Measurements from ENCODE around the gene ARHGDIA.
A peak's percentile ranks its signal among the peaks of the same experiment; 100 is the strongest.
"Not testable (repeated sequence)": the region's sequence is repeated elsewhere in the genome, so short reads cannot be mapped to it uniquely, and the experiment has no call there.

ARHGDIA gene

DNA sequence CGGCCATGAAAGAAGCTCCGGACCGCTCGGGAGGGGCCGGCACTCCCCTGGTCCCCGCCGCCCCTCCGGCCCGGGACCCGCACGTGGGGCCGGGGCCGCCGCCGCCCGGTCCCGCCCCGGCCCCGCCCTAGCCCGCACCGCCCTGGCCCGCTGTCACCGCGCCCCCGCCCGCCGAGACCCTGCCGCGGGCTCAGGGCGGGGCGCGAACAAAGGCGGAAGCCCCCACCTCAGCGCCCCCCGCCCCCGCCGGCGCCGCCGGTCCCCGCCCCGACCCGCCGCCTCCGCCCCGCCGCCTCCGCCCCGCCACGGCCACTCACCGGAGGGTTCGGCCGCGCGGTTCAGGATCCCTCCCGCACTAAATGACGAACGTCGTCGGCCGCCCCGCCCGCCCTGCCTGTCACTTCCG is at the start of gene ARHGDIA:
ARHGDIA (minus strand) TSS at position 357 of the 406 bp plus-strand sequence. CDS start 1,407 bp downstream, outside the sequence.
- H3K4me1 ChIP-seq (ENCODE audit: control insufficient read depth, insufficient read depth, low read length): peaks cover 38% of the 10 kb centered on the region
- H3K4me3 ChIP-seq (ENCODE audit: low read depth, low read length): peak within 1 kb of the TSS; percentile 96
- peak within 1 kb of the TSS; percentile 99 for H3K27ac ChIP-seq (ENCODE audit: low read depth, low read length)
- no peaks in the 10 kb centered on the region for H3K9me3 ChIP-seq (ENCODE audit: control insufficient read depth, insufficient read depth, low read depth, low read length)
- H3K27me3 ChIP-seq (ENCODE audit: control insufficient read depth, insufficient read depth, low read length): no peaks in the 10 kb centered on the region
- H3K9ac ChIP-seq (ENCODE audit: low read length): peak within 1 kb of the TSS; percentile 98
- H3K36me3 ChIP-seq (ENCODE audit: control insufficient read depth, insufficient read depth, low read length): peaks cover 21% of the 10 kb centered on the region

- no peak overlapping the region for H3K4me3 ChIP-seq (ENCODE audit: low read depth, low read length)
- peaks cover 51% of the 10 kb centered on the region for H3K36me3 ChIP-seq (ENCODE audit: control insufficient read depth, insufficient read depth, low read length)
- no peak overlapping the region for H3K27ac ChIP-seq (ENCODE audit: low read depth, low read length)
- H3K9ac ChIP-seq (ENCODE audit: low read length): no peak overlapping the region
- H3K9me3 ChIP-seq (ENCODE audit: control insufficient read depth, insufficient read depth, low read depth, low read length): no peaks in the 10 kb centered on the region
- H3K4me1 ChIP-seq (ENCODE audit: control insufficient read depth, insufficient read depth, low read length): peaks cover 19% of the 10 kb centered on the region
- H3K27me3 ChIP-seq (ENCODE audit: control insufficient read depth, insufficient read depth, low read length): no peaks in the 10 kb centered on the region
Observed at GRCh38 chr17:81918832-81919545, 47.9 kb upstream of the ARHGDIA start.

DNA sequence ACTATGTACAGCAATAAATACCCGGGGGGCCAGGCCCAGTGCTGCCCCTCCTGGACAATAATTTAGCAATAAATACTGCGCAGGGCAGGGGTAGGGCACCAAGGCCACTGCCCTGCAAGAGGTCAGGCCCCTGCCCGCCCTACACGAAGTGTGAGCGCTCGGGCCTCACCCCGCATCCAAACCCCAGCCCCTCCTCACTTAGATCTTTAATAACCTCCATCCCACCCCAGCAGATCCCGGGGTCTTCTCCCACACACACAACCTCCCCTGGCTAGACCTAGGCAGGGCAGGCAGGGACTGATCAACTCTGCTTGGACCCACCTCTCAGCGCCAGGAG is 47.2 kb upstream of the ARHGDIA start:
- H3K9ac ChIP-seq (ENCODE audit: low read length); H3K9me3 ChIP-seq (ENCODE audit: control insufficient read depth, insufficient read depth, low read depth, low read length); H3K27ac ChIP-seq (ENCODE audit: low read depth, low read length); H3K27me3 ChIP-seq (ENCODE audit: control insufficient read depth, insufficient read depth, low read length): not testable (repeated sequence)
- peak overlapping the region; percentile 64 for H3K4me3 ChIP-seq (ENCODE audit: low read depth, low read length)
- peaks cover 58% of the 10 kb centered on the region for H3K36me3 ChIP-seq (ENCODE audit: control insufficient read depth, insufficient read depth, low read length)
- H3K4me1 ChIP-seq (ENCODE audit: control insufficient read depth, insufficient read depth, low read length): peaks cover 12% of the 10 kb centered on the region

DNA sequence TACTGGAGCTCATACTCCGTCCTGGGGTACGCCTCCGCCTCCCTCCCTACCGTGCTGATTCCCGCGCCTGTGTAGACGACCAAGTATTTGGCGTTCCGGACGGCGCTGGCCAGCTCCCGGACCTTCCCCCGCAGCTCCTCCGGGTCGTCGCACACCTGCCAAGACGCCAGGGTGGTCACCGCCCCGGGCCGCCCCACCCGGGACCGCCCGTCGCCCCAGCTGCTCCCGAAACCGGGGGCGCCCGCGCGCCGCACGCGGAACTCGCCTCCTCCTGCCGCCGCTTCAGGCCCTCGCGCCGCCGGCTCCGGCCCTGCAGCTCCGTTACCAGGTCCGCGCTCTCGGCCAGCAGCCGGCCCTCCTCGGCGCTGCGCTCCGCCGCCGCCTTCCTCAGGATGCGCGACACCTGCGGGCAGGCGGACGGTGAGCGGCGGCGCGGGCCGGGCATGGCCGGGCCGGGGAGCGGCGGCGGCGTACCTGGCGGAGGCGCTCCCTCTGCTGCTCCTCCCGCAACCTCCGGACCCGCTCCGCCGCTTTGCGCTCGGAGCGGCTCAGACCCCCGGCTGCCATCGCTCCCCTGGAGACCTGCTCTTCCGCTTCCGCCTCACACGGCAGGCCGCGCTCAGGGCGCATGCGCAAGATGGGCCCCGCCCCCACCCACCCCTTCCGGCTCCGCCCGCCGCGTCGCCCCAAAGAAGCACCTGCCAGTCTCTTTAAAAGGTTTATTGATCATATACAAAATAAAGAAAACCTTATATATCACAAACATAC is 46.6 kb upstream of the ARHGDIA start, which contains the start of gene SIRT7:
SIRT7 (minus strand) TSS at position 612 of the 768 bp plus-strand sequence; CDS start at position 567, 45 bp downstream.
- Histone ChIP-seq H3K9me3 (ENCODE audit: control insufficient read depth, insufficient read depth, low read depth, low read length) (no peaks in the 10 kb centered on the region), H3K27ac (ENCODE audit: low read depth, low read length) (no peak within 1 kb of the TSS), H3K36me3 (ENCODE audit: control insufficient read depth, insufficient read depth, low read length) (peaks cover 62% of the 10 kb centered on the region), H3K9ac (ENCODE audit: low read length) (peak within 1 kb of the TSS; percentile 75), H3K27me3 (ENCODE audit: control insufficient read depth, insufficient read depth, low read length) (no peaks in the 10 kb centered on the region), H3K4me3 (ENCODE audit: low read depth, low read length) (peak within 1 kb of the TSS; percentile 64), H3K4me1 (ENCODE audit: control insufficient read depth, insufficient read depth, low read length) (peaks cover 8% of the 10 kb centered on the region)

DNA sequence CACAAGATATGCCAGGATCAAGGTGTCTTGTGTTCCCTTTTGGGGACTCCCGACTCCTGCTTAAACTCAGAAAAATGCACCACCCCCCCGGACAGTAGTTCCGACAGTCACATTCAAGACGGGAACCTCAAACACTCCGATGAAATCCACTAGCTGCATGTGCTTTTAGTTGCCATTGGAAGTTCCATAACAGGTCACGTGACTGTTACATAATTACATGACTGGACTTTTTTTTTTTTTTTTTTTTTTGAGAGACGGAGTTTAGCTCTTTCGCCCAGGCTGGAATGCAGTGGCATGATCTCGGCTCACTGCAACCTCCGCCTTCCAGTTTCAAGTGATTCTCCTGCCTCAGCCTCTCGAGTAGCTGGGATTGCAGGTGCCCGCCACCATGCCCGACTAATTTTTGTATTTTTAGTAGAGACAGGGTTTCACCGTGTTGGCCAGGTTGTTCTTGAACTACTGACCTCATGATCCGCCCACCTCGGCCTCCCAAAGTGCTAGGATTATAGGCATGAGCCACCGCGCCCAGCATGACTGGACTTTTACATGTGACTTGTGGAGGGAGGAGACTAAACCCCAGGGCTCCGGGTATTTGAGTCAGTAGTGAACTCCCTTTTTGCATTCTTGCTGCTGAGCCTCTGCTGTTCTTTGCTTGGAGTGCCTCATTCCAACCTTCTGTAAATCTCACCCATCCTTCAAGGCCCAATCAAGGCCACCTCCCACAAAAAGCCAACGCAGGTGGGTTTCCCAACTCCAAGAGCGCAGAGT is 45.3 kb upstream of the ARHGDIA start:
- Histone ChIP-seq H3K9me3 (ENCODE audit: control insufficient read depth, insufficient read depth, low read depth, low read length) (no peaks in the 10 kb centered on the region), H3K27ac (ENCODE audit: low read depth, low read length) (no peak overlapping the region), H3K36me3 (ENCODE audit: control insufficient read depth, insufficient read depth, low read length) (peaks cover 58% of the 10 kb centered on the region), H3K27me3 (ENCODE audit: control insufficient read depth, insufficient read depth, low read length) (no peaks in the 10 kb centered on the region), H3K4me1 (ENCODE audit: control insufficient read depth, insufficient read depth, low read length) (peaks cover 6% of the 10 kb centered on the region), H3K9ac (ENCODE audit: low read length) (no peak overlapping the region), H3K4me3 (ENCODE audit: low read depth, low read length) (peak overlapping the region; percentile 64; the same call in 1 of the 2 replicates)

- Histone ChIP-seq H3K9ac (ENCODE audit: low read length) (no peak overlapping the region), H3K27ac (ENCODE audit: low read depth, low read length) (no peak overlapping the region), H3K27me3 (ENCODE audit: control insufficient read depth, insufficient read depth, low read length) (no peaks in the 10 kb centered on the region), H3K36me3 (ENCODE audit: control insufficient read depth, insufficient read depth, low read length) (peaks cover 48% of the 10 kb centered on the region), H3K4me1 (ENCODE audit: control insufficient read depth, insufficient read depth, low read length) (peaks cover 8% of the 10 kb centered on the region), H3K9me3 (ENCODE audit: control insufficient read depth, insufficient read depth, low read depth, low read length) (no peaks in the 10 kb centered on the region), H3K4me3 (ENCODE audit: low read depth, low read length) (no peak overlapping the region)
Observed at GRCh38 chr17:81915331-81915730, 44.2 kb upstream of the ARHGDIA start.

- Histone ChIP-seq H3K4me3 (ENCODE audit: low read depth, low read length) (no peak overlapping the region), H3K27ac (ENCODE audit: low read depth, low read length) (no peak overlapping the region), H3K36me3 (ENCODE audit: control insufficient read depth, insufficient read depth, low read length) (peaks cover 39% of the 10 kb centered on the region), H3K4me1 (ENCODE audit: control insufficient read depth, insufficient read depth, low read length) (peaks cover 14% of the 10 kb centered on the region), H3K9me3 (ENCODE audit: control insufficient read depth, insufficient read depth, low read depth, low read length) (no peaks in the 10 kb centered on the region), H3K9ac (ENCODE audit: low read length) (no peak overlapping the region), H3K27me3 (ENCODE audit: control insufficient read depth, insufficient read depth, low read length) (no peaks in the 10 kb centered on the region)
Observed at GRCh38 chr17:81914103-81914850, 43.1 kb upstream of the ARHGDIA start.

- H3K27ac ChIP-seq (ENCODE audit: low read depth, low read length): no peak overlapping the region
- peaks cover 14% of the 10 kb centered on the region for H3K4me1 ChIP-seq (ENCODE audit: control insufficient read depth, insufficient read depth, low read length)
- H3K27me3 ChIP-seq (ENCODE audit: control insufficient read depth, insufficient read depth, low read length): no peaks in the 10 kb centered on the region
- no peak overlapping the region for H3K4me3 ChIP-seq (ENCODE audit: low read depth, low read length)
- H3K9me3 ChIP-seq (ENCODE audit: control insufficient read depth, insufficient read depth, low read depth, low read length): no peaks in the 10 kb centered on the region
- H3K9ac ChIP-seq (ENCODE audit: low read length): no peak overlapping the region
- peaks cover 44% of the 10 kb centered on the region for H3K36me3 ChIP-seq (ENCODE audit: control insufficient read depth, insufficient read depth, low read length)
Observed at GRCh38 chr17:81913394-81914102, 42.4 kb upstream of the ARHGDIA start.

GRCh38 chr17:81912441-81913309 is 41.5 kb upstream of the ARHGDIA start:
- Histone ChIP-seq H3K9ac (ENCODE audit: low read length) (no peak overlapping the region), H3K4me3 (ENCODE audit: low read depth, low read length) (no peak overlapping the region), H3K4me1 (ENCODE audit: control insufficient read depth, insufficient read depth, low read length) (peaks cover 14% of the 10 kb centered on the region), H3K27ac (ENCODE audit: low read depth, low read length) (no peak overlapping the region), H3K36me3 (ENCODE audit: control insufficient read depth, insufficient read depth, low read length) (peaks cover 53% of the 10 kb centered on the region), H3K9me3 (ENCODE audit: control insufficient read depth, insufficient read depth, low read depth, low read length) (no peaks in the 10 kb centered on the region), H3K27me3 (ENCODE audit: control insufficient read depth, insufficient read depth, low read length) (no peaks in the 10 kb centered on the region)
